Stimulated activated CD8-positive, alpha-beta memory T cell treated with anti-CD3 and anti-CD28 coated beads, Interleukin-7, amount 100 ng/mL, for 1 hour (primary cell): ENCODE data around the gene TRPV4.

Experiments used
- DNase-seq, 2 donors: peaks; one replicate each; pipeline ENCODE4 v3.0.0-alpha.2; 2020; ENCODE audit warnings: low read depth in 2 of 2

Gene TRPV4

DNA sequence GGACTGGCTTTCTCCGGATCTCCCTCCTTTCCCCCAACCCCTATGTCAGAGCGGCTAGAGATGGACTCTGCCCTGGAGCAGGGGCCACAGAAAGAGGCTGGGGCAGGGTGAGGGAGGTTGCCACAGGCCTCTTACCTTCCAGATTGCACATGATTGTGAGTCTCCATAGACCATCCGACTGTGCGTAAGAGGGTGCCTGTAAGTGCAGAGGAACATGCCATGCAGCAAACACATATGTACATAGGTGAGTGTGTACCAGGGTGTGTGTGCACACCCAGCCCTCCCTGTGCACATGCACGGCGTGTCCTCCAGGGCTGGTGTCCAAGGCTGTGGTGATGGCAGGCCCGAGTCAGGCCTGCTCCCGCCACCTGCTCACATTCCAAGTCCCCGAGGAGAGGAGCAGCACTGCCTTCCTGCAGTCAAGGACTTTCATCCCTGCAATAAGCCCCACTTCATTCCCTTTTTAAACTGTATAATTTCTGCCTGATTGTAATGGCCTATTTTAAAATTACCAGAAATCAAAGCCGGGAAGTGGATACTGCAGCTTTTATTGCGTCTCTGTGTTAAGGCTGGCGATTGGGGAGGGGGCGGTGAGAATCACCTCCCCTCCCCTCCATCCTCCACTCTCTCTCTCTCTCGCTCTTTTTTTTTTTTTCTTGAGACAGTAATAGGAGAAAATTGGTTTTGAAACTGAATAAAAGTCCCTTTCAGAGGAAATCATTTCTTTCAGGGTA is 91.1 kb downstream of the TRPV4 start:
- DNase-seq = no peak

GRCh38 chr12:109741286-109741969 is 91.8 kb downstream of the TRPV4 start:
- DNase-seq = no peak

- DNase-seq = no peak
Measured at GRCh38 chr12:109740694-109741245, 92.4 kb downstream of the TRPV4 start.

DNA sequence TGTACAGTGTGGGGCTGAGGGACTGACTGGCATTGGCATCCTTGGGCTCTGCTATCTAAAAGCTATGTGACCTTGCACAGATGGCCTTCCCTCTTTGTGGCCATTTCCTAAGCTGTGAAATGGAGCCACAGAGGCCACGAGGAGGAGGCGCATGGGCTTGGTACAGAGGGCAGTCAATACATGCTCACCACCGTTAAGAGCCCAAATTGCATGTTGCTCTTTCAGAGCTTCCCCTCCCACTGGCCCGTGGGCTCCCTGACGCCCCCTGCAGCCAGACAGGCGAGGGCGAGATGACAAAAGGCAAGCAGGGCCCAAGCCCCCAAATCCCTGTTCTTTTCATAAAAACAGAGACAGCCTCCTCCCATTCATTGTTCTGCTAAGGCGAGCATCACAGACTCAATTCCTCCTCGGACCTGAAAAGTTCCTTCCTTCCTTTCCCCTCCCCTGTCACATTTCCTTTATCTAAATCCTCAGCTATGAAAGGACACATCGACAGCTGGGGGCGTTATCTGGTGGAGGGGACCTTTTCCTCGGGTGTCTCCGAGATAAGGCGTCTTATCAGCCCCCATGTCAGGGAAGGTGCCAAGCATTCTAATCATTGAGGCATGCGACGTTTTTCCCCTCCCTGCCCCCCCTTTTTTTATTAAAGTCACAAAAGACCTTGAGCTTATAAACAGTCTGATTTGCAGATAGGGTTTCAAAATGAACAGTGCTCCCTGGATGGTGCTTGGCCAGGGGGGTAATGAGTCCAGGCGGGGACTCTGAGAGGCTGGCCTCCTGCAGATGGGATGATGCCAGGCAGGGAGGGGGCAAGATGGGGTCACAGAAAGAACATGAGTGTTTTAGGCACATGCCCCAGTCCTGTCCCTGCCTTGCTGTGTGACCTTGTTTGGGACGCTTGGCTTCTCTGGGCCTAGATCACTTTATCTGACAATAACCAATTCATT is 93.2 kb downstream of the TRPV4 start:
- DNase-seq = no peak

DNA sequence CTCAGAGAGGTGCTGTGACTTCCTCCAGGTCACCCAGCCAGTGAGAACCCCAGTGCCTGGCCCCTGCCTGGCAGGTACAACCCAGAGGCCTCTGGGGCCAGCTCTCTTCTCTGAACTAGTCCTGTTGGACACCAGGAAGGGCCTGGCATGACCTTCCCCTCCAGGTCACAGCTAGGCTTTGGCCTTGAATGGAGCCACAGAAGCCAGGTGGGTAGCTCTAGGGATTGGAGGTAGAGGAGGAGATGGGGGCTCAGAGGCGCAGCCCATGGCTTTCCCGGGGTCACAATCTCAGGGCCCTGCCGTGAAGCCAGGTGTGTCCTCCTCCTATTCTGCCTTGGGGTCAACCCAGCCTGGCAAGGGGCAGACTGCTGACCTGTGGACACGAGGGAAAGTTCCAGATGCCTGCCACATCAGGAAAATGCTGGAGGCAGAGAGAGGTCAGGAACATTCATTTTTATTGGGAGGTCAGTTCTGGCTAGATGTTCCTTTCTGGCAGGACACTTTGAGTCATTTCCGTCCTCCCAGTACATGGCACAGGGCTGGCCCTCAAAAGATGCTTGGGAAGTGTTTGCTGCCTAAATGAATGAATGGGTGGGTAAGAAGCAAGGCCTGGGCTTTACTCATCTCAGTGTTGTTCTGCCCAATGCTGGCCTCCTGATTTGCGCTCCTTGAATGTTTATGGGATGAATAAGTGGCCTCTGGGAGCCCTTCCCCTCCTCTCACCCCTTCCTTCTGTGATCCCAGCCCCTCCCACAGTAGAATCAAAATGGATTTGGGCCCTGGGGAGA is 94.1 kb downstream of the TRPV4 start:
- no peak for DNase-seq

- DNase-seq = no peak
Measured at GRCh38 chr12:109738209-109738608, 95.0 kb downstream of the TRPV4 start.

DNA sequence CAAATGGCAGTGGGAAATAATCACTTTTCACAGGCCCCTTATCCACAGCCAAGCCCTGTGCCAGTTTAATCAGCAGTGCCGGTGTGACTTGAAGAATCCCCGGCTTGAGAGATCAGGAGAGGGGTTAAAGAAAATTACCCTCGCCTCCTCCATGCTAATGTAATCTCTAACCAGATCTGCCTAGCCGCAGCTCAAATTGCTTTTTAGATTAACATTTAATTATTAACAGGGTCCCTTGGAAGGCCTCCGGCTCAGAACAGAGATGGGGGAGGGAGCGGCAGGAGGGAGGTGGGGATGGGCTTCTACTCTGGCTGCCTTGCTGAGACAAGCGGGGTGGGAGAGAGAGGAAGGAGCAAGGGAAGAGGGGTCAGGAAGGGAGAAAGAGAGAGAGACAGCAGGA is 95.6 kb downstream of the TRPV4 start:
- DNase-seq = no peak

DNA sequence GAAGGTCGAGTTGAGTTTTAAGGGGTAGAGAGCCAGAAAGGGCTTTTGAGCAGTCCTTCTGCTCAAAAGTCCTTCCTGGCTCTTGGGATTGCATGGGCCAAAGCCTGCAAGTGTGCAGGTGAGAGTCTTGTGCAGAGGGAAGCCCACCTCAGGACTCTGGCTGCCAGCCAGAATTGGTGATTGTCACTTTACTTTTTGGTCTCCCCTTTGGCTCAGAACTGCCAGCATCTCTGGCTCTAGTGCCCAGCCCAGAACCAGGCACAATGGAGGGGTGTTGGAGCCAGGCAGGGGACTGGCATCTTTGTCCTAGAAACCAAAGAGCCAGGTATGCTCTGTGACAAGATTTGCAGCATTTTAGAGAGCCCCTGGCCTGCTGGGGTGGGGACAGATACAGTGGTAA is 96.1 kb downstream of the TRPV4 start:
- no peak for DNase-seq

GRCh38 chr12:109736552-109737108 is 96.6 kb downstream of the TRPV4 start:
- no peak for DNase-seq

GRCh38 chr12:109735825-109736551 is 97.2 kb downstream of the TRPV4 start:
- DNase-seq = no peak

- DNase-seq = no peak
Measured at GRCh38 chr12:109735051-109735521, 98.1 kb downstream of the TRPV4 start.

DNA sequence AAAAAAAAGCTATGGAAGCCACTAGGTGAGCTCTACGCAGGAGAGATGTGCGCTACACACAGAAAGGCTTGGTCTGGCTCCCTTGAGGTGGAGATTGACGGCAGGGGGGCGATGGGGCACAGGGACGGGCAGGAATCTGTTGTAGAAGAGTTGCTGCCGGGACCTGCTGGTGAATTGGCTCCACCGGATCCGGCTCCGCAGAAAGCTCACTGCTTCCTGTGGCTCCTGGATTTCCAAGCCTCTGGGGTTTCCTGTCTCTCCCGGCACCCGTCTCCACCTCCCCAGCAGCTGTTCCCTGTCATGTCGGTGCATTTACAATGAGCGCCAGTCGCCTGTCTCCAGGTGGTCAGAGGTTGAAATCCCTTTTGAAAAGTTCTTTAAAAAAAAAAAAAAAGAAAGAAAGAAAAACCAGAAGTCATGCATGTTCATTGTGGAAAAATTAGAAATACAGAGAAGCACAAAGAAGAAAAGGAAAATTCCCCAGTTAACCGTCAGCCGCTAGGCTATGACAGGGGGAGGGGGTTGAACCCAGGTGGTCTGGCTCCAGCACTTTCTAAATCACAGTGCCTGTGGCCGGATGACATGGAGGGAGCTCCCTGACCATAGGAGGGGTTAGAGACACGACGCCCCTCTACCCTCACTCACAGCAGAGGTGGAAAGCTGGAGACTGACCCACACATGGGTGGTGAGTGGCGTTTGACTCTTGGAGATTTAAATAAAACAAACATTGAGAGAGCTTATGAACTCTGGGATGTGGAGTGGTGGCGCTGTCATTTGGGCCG is 98.8 kb downstream of the TRPV4 start:
- DNase-seq = no peak
